HepG2 (cell line): ENCODE results near the gene KLC4. TPM values are rescaled to one million over a fixed set of nuclear protein-coding genes. Genes with fewer than 3 reads are reported as not detected.

Source experiments
- ATAC-seq: fragments of 200-7000 bp; cut with Tn5 transposase; 3 replicates; pipeline ENCODE4 v1.9.1; 2020; ENCODE audit warnings: mild to moderate bottlenecking, moderate library complexity
- BruUV-seq: library from RNA; stranded (reverse); fragments of 400-500 nt; replicated peaks from 2 replicates; lab custom pipeline; 2021; lab: Mats Ljungman, UMichigan
- CTCF ChIA-PET: fragments of 300-600 bp; formaldehyde crosslinking; extraction: SDS; loops from one replicate; lab custom pipeline; 2021; ENCODE audit warnings: low total read pairs, inconsistent platforms, low intra/inter-chr PET ratio; lab: Yijun Ruan, JAX
- POLR2A ChIA-PET: fragments of 350-600 bp; sonication (Branson Sonifier 250); formaldehyde crosslinking; loops from one replicate; lab custom pipeline; 2020; ENCODE audit warnings: antibody characterized with exemption, inconsistent platforms; lab: Yijun Ruan, JAX
- DNase-seq: peaks from one replicate; pipeline ENCODE4 v3.0.0-alpha.2; 2015; ENCODE audit warnings: low spot score
- FAIRE-seq: peaks from 3 replicates; lab custom pipeline; 2011; peaks lifted over from hg19 to GRCh38; lab: Jason Lieb, UNC
- H2AFZ ChIP-seq: one replicate; pipeline ENCODE4 v1.6.1; 2011; ENCODE audit warnings: low read length, inconsistent platforms
- H3K27ac ChIP-seq: fragments of 300-600 bp; 3 replicates; pipeline ENCODE4 v1.8.0; 2011; ENCODE audit warnings: mixed run types, mild to moderate bottlenecking, mixed read lengths, low read length, inconsistent platforms; ENCODE audit not compliant: insufficient read depth; ENCODE audit errors: extremely low read length
- H3K27me3 ChIP-seq, 2 experiments: fragments of 200-600 bp in 1 of 2; 2 replicates in 1 of 2; 3 replicates in 1 of 2; pipeline versions ENCODE4 v1.6.0 to v1.8.0; 2011; ENCODE audit warnings: low read length in 2 of 2, mild to moderate bottlenecking in 2 of 2, moderate library complexity in 2 of 2, inconsistent platforms in 1 of 2; ENCODE audit not compliant: insufficient read depth in 2 of 2, control insufficient read depth in 1 of 2
- H3K36me3 ChIP-seq, 2 experiments: fragments of 200-600 bp in 1 of 2; replicated peaks in 1 of 2; 2 replicates in 1 of 2; 3 replicates in 1 of 2; pipeline versions ENCODE4 v1.5.1 to v1.8.0; 2011; ENCODE audit warnings: low read length in 2 of 2, inconsistent platforms in 1 of 2; ENCODE audit not compliant: insufficient read depth in 2 of 2, control insufficient read depth in 1 of 2
- H3K4me1 ChIP-seq: 2 replicates; pipeline ENCODE4 v1.5.1; 2012; ENCODE audit warnings: low read length, inconsistent platforms; ENCODE audit not compliant: insufficient read depth
- H3K4me2 ChIP-seq: 2 replicates; pipeline ENCODE4 v1.6.0; 2011; ENCODE audit warnings: low read depth, low read length, inconsistent platforms
- H3K4me3 ChIP-seq, 3 experiments: fragments of 200-600 bp in 1 of 3; sonication (generic), shearing (Covaris generic) in 1 of 3; replicated peaks in 1 of 3; 2 replicates each; pipeline ENCODE4 v1.5.1; 2011 to 2016; ENCODE audit warnings: low read length in 3 of 3, inconsistent platforms in 2 of 3, low read depth in 2 of 3, mild to moderate bottlenecking in 2 of 3, control low read depth in 1 of 3, mixed read lengths in 1 of 3; ENCODE audit not compliant: insufficient read depth in 1 of 3
- H3K79me2 ChIP-seq: one replicate; pipeline ENCODE4 v1.6.1; 2011; ENCODE audit warnings: low read length, inconsistent platforms; ENCODE audit not compliant: insufficient read depth
- H3K9ac ChIP-seq: 2 replicates; pipeline ENCODE4 v1.6.0; 2011; ENCODE audit warnings: mild to moderate bottlenecking, low read depth, low read length, inconsistent platforms; ENCODE audit not compliant: insufficient read depth
- H3K9me3 ChIP-seq: 2 replicates; pipeline ENCODE4 v1.5.1; 2012; ENCODE audit warnings: mild to moderate bottlenecking, low read length
- H4K20me1 ChIP-seq: 2 replicates; pipeline ENCODE4 v1.6.0; 2011; ENCODE audit warnings: inconsistent platforms, mild to moderate bottlenecking, low read length, moderate library complexity; ENCODE audit not compliant: insufficient read depth
- RXRB ChIP-seq: IDR thresholded peaks from 2 replicates; pipeline ENCODE4 v1.6.1; 2016; ENCODE audit warnings: borderline replicate concordance, missing genetic modification reagents, missing compliant biosample characterization
- SMC3 ChIP-seq: IDR thresholded peaks from 2 replicates; pipeline ENCODE4 v1.6.1; 2011; ENCODE audit warnings: low read length, improper control_type of control experiment
- ZBTB8A ChIP-seq: sonication (generic); formaldehyde crosslinking; IDR thresholded peaks from 2 replicates; pipeline ENCODE4 v1.4.0; 2020; ENCODE audit warnings: mild to moderate bottlenecking, low read depth, missing genetic modification reagents, borderline replicate concordance
- ZFYVE20 ChIP-seq: sonication (generic); formaldehyde crosslinking; IDR thresholded peaks from 2 replicates; pipeline ENCODE4 v1.8.0; 2023; ENCODE audit warnings: low read depth, mild to moderate bottlenecking, moderate library complexity, missing genetic modification reagents, borderline replicate concordance
- ZKSCAN8 ChIP-seq: IDR thresholded peaks from 2 replicates; pipeline ENCODE4 v1.6.1; 2016; ENCODE audit warnings: borderline replicate concordance, missing genetic modification reagents, missing compliant biosample characterization
- ZNF431 ChIP-seq: sonication (generic); formaldehyde crosslinking; IDR thresholded peaks from 2 replicates; pipeline ENCODE4 v1.9.0; 2022; ENCODE audit warnings: missing genetic modification reagents, low read depth, mild to moderate bottlenecking, borderline replicate concordance
- WGBS: methylation state at CpG from one replicate; pipeline ENCODE4 v1.1.6; 2017; ENCODE audit warnings: low lambda C conversion rate; 5-methylcytosine and 5-hydroxymethylcytosine counted together
- in situ Hi-C: cut with HindIII; loops from 2 replicates; pipeline ENCODE4 v1.10.0; 2017; ENCODE audit warnings: low pct_unique_long_range_greater_than_20kb; ENCODE audit not compliant: extremely low pct_ligation_motif_present
- intact Hi-C: fragments of 100-400 bp; cut with micrococcal nuclease; formaldehyde crosslinking; loops from one replicate; pipeline ENCODE4 v1.10.0; 2022; ENCODE audit not compliant: unreplicated experiment
- polyA plus RNA-seq, 8 experiments: library from polyadenylated mRNA; depleted of rRNA in 3 of 8; stranded (reverse) in 7 of 8; unstranded in 1 of 8; fragments of >200 nt; fragmentation: Illumina TruSeq in 4 of 8; extraction: Trizol in 4 of 8; gene quantifications; 2 replicates each; pipeline versions ENCODE4 v1.2.1 to v1.2.3, GENCODE V29; 2011 to 2016; ENCODE audit warnings: low read depth in 4 of 8, missing spikeins in 1 of 8, mixed read lengths in 1 of 8; ENCODE audit not compliant: insufficient read depth in 1 of 8
- total RNA-seq, 5 experiments: library from RNA; depleted of rRNA; stranded (reverse); fragments of >200 nt; fragmentation: Illumina TruSeq; extraction: Trizol; gene quantifications; 2 replicates each; pipeline ENCODE4 v1.2.3, GENCODE V29; 2016; ENCODE audit warnings: low read depth in 1 of 5
- TF ChIP-seq, protein P1 (sequence below): sonication (generic); formaldehyde crosslinking; IDR thresholded peaks from 2 replicates; pipeline ENCODE4 v1.8.1; 2023; ENCODE audit warnings: missing genetic modification reagents, mild to moderate bottlenecking, borderline replicate concordance
- TF ChIP-seq, protein P2 (sequence below): sonication (generic); formaldehyde crosslinking; IDR thresholded peaks from 2 replicates; pipeline ENCODE4 v1.5.1; 2020; ENCODE audit warnings: mild to moderate bottlenecking, missing genetic modification reagents
- TF ChIP-seq, protein P3 (sequence below): IDR thresholded peaks from 2 replicates; pipeline ENCODE4 v1.6.1; 2016; ENCODE audit warnings: low read depth, missing genetic modification reagents, missing compliant biosample characterization

The KLC4 gene
- total and polyA plus RNA-seq, 2 of the 13 experiments (the other 11 are each of a cell fraction or from before 2014, with no cell fraction given), result 45.4 to 70.4 TPM

DNA sequence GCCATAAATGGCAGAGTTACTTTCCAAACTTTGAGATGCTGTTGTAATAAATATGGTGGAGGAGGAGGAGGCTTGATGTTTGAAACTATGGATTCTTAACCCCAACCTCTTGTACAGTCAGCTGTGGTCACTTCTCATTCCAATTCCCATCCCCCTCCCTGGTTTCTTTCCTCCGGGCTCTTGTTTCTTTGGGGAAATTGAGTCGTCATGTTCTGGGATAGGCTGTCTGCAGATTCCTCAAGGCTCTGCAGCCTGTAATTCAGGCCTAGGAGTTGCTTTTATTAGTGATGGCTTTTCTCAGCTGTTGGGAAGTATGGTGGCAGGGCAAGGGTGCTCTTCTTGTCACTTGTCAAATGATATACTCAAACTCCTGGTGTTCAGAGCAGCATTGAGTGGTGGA is 19.3 kb downstream of the KLC4 start:
- peak overlapping the region; percentile 34 for H3K27ac ChIP-seq
- no peak for DNase-seq
- TSS peak; percentile 49 for BruUV-seq
- no peak for FAIRE-seq
- H3K9me3 ChIP-seq, result no peaks in the 10 kb centered on the region
- no peak for ATAC-seq
- no peaks in the 10 kb centered on the region; a peak in 1 of 5 replicates for H3K36me3 ChIP-seq
- intact Hi-C loops, result loop anchor here (2.0 kb wide), 1 partner anchor 64 kb away; no protein-coding TSS in a partner anchor
- H3K4me3 ChIP-seq, result peak overlapping the region in 2 of 3 experiments; percentile 3 to 100; a peak in 1 of 6 replicates
- ChIA-PET CTCF (no interaction called here), POLR2A (interaction anchor here (3.1 to 3.5 kb wide), 2 partner anchors 11 to 18 kb away, joined by 14 to 31 read pairs; no protein-coding TSS in a partner anchor)
- in situ Hi-C loops, result loop anchor here (5.0 to 10.0 kb wide), 2 partner anchors 46 to 64 kb away; no protein-coding TSS in a partner anchor
- H3K79me2 ChIP-seq, result peaks cover 67% of the 10 kb centered on the region
- peak overlapping the region; percentile 91; the same call in 1 of the 2 replicates for H3K9ac ChIP-seq
- H3K4me2 ChIP-seq, result peak overlapping the region; percentile 94
- no peak overlapping the region for H2AFZ ChIP-seq
- H3K27me3 ChIP-seq, result no peaks in the 10 kb centered on the region; a peak in 1 of 5 replicates
- H4K20me1 ChIP-seq, result peaks cover 8% of the 10 kb centered on the region
- TF ChIP-seq RXRB, result no peak
- no peak for TF ChIP-seq ZBTB8A
- no peak for TF ChIP-seq ZKSCAN8 (CRISPR knock-in tag)
- TF ChIP-seq ZFYVE20, result no peak
- TF ChIP-seq, protein P1, sequence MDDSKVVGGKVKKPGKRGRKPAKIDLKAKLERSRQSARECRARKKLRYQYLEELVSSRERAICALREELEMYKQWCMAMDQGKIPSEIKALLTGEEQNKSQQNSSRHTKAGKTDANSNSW (CRISPR knock-in tag), result no peak
- TF ChIP-seq, protein P2, sequence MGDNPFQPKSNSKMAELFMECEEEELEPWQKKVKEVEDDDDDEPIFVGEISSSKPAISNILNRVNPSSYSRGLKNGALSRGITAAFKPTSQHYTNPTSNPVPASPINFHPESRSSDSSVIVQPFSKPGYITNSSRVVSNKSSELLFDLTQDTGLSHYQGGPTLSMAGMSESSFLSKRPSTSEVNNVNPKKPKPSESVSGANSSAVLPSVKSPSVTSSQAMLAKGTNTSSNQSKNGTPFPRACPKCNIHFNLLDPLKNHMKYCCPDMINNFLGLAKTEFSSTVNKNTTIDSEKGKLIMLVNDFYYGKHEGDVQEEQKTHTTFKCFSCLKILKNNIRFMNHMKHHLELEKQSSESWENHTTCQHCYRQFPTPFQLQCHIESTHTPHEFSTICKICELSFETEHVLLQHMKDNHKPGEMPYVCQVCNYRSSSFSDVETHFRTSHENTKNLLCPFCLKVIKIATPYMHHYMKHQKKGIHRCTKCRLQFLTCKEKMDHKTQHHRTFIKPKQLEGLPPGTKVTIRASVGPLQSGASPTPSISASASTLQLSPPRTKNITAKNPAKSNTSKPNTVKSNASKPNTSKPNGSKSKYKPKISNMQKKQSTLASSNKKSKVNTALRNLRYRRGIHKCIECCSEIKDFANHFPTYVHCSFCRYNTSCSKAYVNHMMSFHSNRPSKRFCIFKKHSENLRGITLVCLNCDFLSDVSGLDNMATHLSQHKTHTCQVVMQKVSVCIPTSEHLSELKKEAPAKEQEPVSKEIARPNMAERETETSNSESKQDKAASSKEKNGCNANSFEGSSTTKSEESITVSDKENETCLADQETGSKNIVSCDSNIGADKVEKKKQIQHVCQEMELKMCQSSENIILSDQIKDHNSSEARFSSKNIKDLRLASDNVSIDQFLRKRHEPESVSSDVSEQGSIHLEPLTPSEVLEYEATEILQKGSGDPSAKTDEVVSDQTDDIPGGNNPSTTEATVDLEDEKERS (CRISPR knock-in tag), result no peak
- TF ChIP-seq ZNF431 (CRISPR knock-in tag), result no peak
- TF ChIP-seq, protein P3, sequence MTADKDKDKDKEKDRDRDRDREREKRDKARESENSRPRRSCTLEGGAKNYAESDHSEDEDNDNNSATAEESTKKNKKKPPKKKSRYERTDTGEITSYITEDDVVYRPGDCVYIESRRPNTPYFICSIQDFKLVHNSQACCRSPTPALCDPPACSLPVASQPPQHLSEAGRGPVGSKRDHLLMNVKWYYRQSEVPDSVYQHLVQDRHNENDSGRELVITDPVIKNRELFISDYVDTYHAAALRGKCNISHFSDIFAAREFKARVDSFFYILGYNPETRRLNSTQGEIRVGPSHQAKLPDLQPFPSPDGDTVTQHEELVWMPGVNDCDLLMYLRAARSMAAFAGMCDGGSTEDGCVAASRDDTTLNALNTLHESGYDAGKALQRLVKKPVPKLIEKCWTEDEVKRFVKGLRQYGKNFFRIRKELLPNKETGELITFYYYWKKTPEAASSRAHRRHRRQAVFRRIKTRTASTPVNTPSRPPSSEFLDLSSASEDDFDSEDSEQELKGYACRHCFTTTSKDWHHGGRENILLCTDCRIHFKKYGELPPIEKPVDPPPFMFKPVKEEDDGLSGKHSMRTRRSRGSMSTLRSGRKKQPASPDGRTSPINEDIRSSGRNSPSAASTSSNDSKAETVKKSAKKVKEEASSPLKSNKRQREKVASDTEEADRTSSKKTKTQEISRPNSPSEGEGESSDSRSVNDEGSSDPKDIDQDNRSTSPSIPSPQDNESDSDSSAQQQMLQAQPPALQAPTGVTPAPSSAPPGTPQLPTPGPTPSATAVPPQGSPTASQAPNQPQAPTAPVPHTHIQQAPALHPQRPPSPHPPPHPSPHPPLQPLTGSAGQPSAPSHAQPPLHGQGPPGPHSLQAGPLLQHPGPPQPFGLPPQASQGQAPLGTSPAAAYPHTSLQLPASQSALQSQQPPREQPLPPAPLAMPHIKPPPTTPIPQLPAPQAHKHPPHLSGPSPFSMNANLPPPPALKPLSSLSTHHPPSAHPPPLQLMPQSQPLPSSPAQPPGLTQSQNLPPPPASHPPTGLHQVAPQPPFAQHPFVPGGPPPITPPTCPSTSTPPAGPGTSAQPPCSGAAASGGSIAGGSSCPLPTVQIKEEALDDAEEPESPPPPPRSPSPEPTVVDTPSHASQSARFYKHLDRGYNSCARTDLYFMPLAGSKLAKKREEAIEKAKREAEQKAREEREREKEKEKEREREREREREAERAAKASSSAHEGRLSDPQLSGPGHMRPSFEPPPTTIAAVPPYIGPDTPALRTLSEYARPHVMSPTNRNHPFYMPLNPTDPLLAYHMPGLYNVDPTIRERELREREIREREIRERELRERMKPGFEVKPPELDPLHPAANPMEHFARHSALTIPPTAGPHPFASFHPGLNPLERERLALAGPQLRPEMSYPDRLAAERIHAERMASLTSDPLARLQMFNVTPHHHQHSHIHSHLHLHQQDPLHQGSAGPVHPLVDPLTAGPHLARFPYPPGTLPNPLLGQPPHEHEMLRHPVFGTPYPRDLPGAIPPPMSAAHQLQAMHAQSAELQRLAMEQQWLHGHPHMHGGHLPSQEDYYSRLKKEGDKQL (CRISPR knock-in tag), result no peak
- TF ChIP-seq SMC3, result no peak
- WGBS, result 98% methylated on average over 2 of the region's 2 CpGs
- peaks cover 67% of the 10 kb centered on the region for H3K4me1 ChIP-seq
